ENCODE data around the gene MATK. TPM values are rescaled to one million over a fixed set of nuclear protein-coding genes. Genes with fewer than 3 reads are reported as not detected.
"Not testable (repeated sequence)": the region's sequence is repeated elsewhere in the genome, so short reads cannot be mapped to it uniquely, and the experiment has no call there.

Gene MATK
- total RNA-seq, 1 experiment from 2014 or later: 22.5 TPM

GRCh38 chr19:3818918-3819317, 32.7 kb upstream of the MATK start:
- DNase-seq (ENCODE audit: low read depth, low spot score): no peak
- in situ Hi-C loops (cut with HindIII; ENCODE audit: low pct_unique_long_range_greater_than_20kb, low sequenced_read_pairs): no loop called here

- in situ Hi-C loops (cut with HindIII; ENCODE audit: low pct_unique_long_range_greater_than_20kb, low sequenced_read_pairs): no loop called here
- no peak for DNase-seq (ENCODE audit: low read depth, low spot score)
Measured at GRCh38 chr19:3818466-3818865, 32.3 kb upstream of the MATK start.

- in situ Hi-C loops (cut with HindIII; ENCODE audit: low pct_unique_long_range_greater_than_20kb, low sequenced_read_pairs): no loop called here
- no peak for DNase-seq (ENCODE audit: low read depth, low spot score)
Measured at GRCh38 chr19:3817761-3818160, 31.6 kb upstream of the MATK start.

- no peak for DNase-seq (ENCODE audit: low read depth, low spot score)
- in situ Hi-C loops (cut with HindIII; ENCODE audit: low pct_unique_long_range_greater_than_20kb, low sequenced_read_pairs): no loop called here
Measured at GRCh38 chr19:3816566-3817218, 30.5 kb upstream of the MATK start.

- in situ Hi-C loops (cut with HindIII; ENCODE audit: low pct_unique_long_range_greater_than_20kb, low sequenced_read_pairs); DNase-seq (ENCODE audit: low read depth, low spot score): not testable (repeated sequence)
Measured at GRCh38 chr19:3816148-3816547, 30.0 kb upstream of the MATK start.

- in situ Hi-C loops (cut with HindIII; ENCODE audit: low pct_unique_long_range_greater_than_20kb, low sequenced_read_pairs): no loop called here
- DNase-seq (ENCODE audit: low read depth, low spot score): no peak
Measured at GRCh38 chr19:3814648-3815047, 28.5 kb upstream of the MATK start.

- in situ Hi-C loops (cut with HindIII; ENCODE audit: low pct_unique_long_range_greater_than_20kb, low sequenced_read_pairs): no loop called here
- DNase-seq (ENCODE audit: low read depth, low spot score): no peak
Measured at GRCh38 chr19:3813473-3814392, 27.6 kb upstream of the MATK start.

GRCh38 chr19:3810708-3811355, 24.7 kb upstream of the MATK start:
- in situ Hi-C loops (cut with HindIII; ENCODE audit: low pct_unique_long_range_greater_than_20kb, low sequenced_read_pairs): no loop called here
- DNase-seq (ENCODE audit: low read depth, low spot score): no peak

- no peak for DNase-seq (ENCODE audit: low read depth, low spot score)
- in situ Hi-C loops (cut with HindIII; ENCODE audit: low pct_unique_long_range_greater_than_20kb, low sequenced_read_pairs): no loop called here
Measured at GRCh38 chr19:3809881-3810707, 23.9 kb upstream of the MATK start.

- DNase-seq (ENCODE audit: low read depth, low spot score): no peak
- in situ Hi-C loops (cut with HindIII; ENCODE audit: low pct_unique_long_range_greater_than_20kb, low sequenced_read_pairs): no loop called here
Measured at GRCh38 chr19:3808420-3809143, 22.4 kb upstream of the MATK start.

GRCh38 chr19:3807574-3808354, 21.6 kb upstream of the MATK start:
- no peak for DNase-seq (ENCODE audit: low read depth, low spot score)
- in situ Hi-C loops (cut with HindIII; ENCODE audit: low pct_unique_long_range_greater_than_20kb, low sequenced_read_pairs): no loop called here

- in situ Hi-C loops (cut with HindIII; ENCODE audit: low pct_unique_long_range_greater_than_20kb, low sequenced_read_pairs): no loop called here
- no peak for DNase-seq (ENCODE audit: low read depth, low spot score)
Measured at GRCh38 chr19:3807131-3807480, 20.9 kb upstream of the MATK start.

- in situ Hi-C loops (cut with HindIII; ENCODE audit: low pct_unique_long_range_greater_than_20kb, low sequenced_read_pairs): no loop called here
Measured at GRCh38 chr19:3805859-3806258, 19.7 kb upstream of the MATK start.

GRCh38 chr19:3804429-3804828, 18.2 kb upstream of the MATK start:
- no peak for DNase-seq (ENCODE audit: low read depth, low spot score)
- in situ Hi-C loops (cut with HindIII; ENCODE audit: low pct_unique_long_range_greater_than_20kb, low sequenced_read_pairs): no loop called here

More at GRCh38 chr19:3805859-3806258, 19.7 kb upstream of the MATK start:
- no peak for DNase-seq (ENCODE audit: low read depth, low spot score)

- in situ Hi-C loops (cut with HindIII; ENCODE audit: low pct_unique_long_range_greater_than_20kb, low sequenced_read_pairs): no loop called here
Measured at GRCh38 chr19:3803986-3804385, 17.8 kb upstream of the MATK start.

GRCh38 chr19:3803114-3803888, 17.1 kb upstream of the MATK start:
- in situ Hi-C loops (cut with HindIII; ENCODE audit: low pct_unique_long_range_greater_than_20kb, low sequenced_read_pairs): no loop called here
- DNase-seq (ENCODE audit: low read depth, low spot score): no peak

More at GRCh38 chr19:3803986-3804385, 17.8 kb upstream of the MATK start:
- DNase-seq (ENCODE audit: low read depth, low spot score): no peak

Data from SK-MEL-5 (cell line).